ENCODE measurements around the gene TREX2.

The TREX2 gene

GRCh38 chrX:153475751-153476281, 30.0 kb upstream of the TREX2 start:
- DNase-seq (ENCODE audit: low read depth, low spot score): no peak

GRCh38 chrX:153475271-153475670, 29.4 kb upstream of the TREX2 start:
- no peak for DNase-seq (ENCODE audit: low read depth, low spot score)

GRCh38 chrX:153474718-153475117, 28.9 kb upstream of the TREX2 start:
- DNase-seq (ENCODE audit: low read depth, low spot score): no peak

GRCh38 chrX:153474266-153474665, 28.4 kb upstream of the TREX2 start:
- DNase-seq (ENCODE audit: low read depth, low spot score): no peak

GRCh38 chrX:153473126-153473525, 27.3 kb upstream of the TREX2 start:
- no peak for DNase-seq (ENCODE audit: low read depth, low spot score)

GRCh38 chrX:153471663-153472280, 25.9 kb upstream of the TREX2 start:
- DNase-seq (ENCODE audit: low read depth, low spot score): no peak

- peak; percentile 74 for DNase-seq (ENCODE audit: low read depth, low spot score)
These were observed 24.8 kb upstream of the TREX2 start, which contains the start of gene HAUS7 for GRCh38 chrX:153470411-153471363. Gene HAUS7, minus strand, starts transcription at chrX:153470576. Its CDS starts 19 bp downstream, at chrX:153470557.

GRCh38 chrX:153469811-153470410, 24.1 kb upstream of the TREX2 start:
- no peak for DNase-seq (ENCODE audit: low read depth, low spot score)

GRCh38 chrX:153468008-153468580, 22.2 kb upstream of the TREX2 start:
- DNase-seq (ENCODE audit: low read depth, low spot score): no peak

GRCh38 chrX:153465691-153466380, 20.0 kb upstream of the TREX2 start:
- DNase-seq (ENCODE audit: low read depth, low spot score): no peak

GRCh38 chrX:153464116-153464515, 18.3 kb upstream of the TREX2 start:
- DNase-seq (ENCODE audit: low read depth, low spot score): no peak

GRCh38 chrX:153463556-153463955, 17.7 kb upstream of the TREX2 start:
- DNase-seq (ENCODE audit: low read depth, low spot score): no peak

GRCh38 chrX:153463031-153463430, 17.2 kb upstream of the TREX2 start:
- no peak for DNase-seq (ENCODE audit: low read depth, low spot score)

- DNase-seq (ENCODE audit: low read depth, low spot score): no peak
These were observed 16.4 kb upstream of the TREX2 start for GRCh38 chrX:153462291-153462690.

GRCh38 chrX:153460826-153461225, 15.0 kb upstream of the TREX2 start:
- no peak for DNase-seq (ENCODE audit: low read depth, low spot score)

- no peak for DNase-seq (ENCODE audit: low read depth, low spot score)
These were observed 14.1 kb upstream of the TREX2 start for GRCh38 chrX:153459986-153460385.

- no peak for DNase-seq (ENCODE audit: low read depth, low spot score)
These were observed 12.6 kb upstream of the TREX2 start for GRCh38 chrX:153458476-153458875.

GRCh38 chrX:153457827-153458466, 12.1 kb upstream of the TREX2 start:
- no peak for DNase-seq (ENCODE audit: low read depth, low spot score)

GRCh38 chrX:153457136-153457825, 11.4 kb upstream of the TREX2 start:
- no peak for DNase-seq (ENCODE audit: low read depth, low spot score)

- no peak for DNase-seq (ENCODE audit: low read depth, low spot score)
These were observed 10.8 kb upstream of the TREX2 start for GRCh38 chrX:153456704-153457103.
